ENCODE data around the gene MT1B.
"Not testable (repeated sequence)": the region's sequence is repeated elsewhere in the genome, so short reads cannot be mapped to it uniquely, and the experiment has no call there.

Gene MT1B

GRCh38 chr16:56669005-56669839 lies 17.5 kb downstream of the MT1B start, which contains the start of gene MT1H:
Gene MT1H (plus strand): TSS chr16:56669814. CDS start chr16:56669885, 71 bp downstream.
- no peak for FAIRE-seq

DNA sequence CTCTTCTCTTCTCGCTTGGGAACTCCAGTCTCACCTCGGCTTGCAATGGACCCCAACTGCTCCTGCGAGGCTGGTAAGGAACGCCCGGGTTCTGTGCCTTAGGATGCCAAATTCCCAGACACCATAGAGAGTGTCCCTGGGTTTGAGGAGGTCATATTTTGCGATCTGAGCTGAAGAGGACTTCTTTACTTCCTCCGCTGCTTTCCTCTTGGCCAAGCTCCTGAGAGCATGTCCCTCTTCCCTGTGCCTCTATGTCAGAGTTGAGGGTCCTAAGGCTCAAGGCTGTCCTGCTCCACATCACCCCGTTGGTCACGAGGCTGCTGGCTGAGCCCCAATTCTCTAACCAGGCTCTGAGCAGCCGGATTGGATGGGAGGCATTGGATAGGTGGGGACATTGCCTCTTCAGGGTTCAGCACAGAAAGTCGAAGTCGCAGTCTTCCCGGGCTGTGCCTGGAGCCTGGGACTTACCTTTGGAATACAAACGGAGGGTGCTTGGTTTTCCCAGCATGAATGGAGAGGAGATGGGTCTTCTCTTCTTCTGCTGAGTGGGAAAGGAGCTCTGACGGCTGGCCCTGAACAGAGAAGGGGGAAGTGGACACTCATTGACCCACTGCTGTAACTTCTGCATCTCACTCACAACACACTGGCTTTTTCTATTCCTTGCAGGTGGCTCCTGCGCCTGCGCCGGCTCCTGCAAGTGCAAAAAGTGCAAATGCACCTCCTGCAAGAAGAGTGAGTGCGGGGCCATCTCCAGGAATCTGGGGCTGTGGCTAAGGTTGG lies 18.3 kb downstream of the MT1B start:
- FAIRE-seq: no peak

- FAIRE-seq: no peak
These were observed 18.9 kb downstream of the MT1B start for GRCh38 chr16:56670620-56670934.

DNA sequence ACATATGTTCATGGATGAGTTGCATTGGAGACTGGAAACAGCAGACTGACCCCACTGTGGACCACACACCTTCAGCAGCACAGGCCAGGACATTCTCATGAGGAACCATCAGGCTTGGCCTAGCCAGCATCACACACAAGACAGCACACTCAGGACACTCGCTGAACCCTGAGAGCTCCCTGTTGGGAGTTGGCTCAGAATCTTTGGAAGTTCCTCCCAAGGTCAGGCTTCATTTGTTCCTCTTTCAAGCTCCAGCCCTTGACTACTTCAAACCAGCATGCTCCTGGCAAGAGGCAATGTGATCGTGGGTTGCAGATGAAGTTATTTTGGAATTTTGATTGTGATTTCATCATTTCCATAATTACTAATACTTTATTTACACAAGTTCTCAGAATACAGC lies 20.0 kb downstream of the MT1B start:
- not testable (repeated sequence) for FAIRE-seq

DNA sequence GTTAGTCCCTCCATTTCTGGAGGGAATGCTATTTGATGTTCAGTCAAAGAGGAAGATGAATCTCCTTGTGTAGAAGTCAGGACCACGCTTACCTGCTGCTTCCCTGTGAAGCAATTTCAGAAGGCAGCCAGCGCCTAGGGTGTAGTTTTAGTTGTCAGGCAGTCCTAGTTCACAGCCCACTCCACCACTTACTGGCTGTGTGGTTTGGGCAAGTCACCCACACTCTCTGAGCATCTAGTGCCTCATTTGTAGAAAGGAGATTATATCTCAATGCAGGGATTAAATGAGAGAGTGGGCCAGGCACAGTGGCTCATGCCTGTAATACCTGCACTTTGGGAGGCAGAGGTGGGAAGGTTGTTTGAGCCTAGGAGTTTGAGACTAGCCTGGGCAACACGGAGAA lies 20.5 kb downstream of the MT1B start:
- FAIRE-seq: not testable (repeated sequence)

DNA sequence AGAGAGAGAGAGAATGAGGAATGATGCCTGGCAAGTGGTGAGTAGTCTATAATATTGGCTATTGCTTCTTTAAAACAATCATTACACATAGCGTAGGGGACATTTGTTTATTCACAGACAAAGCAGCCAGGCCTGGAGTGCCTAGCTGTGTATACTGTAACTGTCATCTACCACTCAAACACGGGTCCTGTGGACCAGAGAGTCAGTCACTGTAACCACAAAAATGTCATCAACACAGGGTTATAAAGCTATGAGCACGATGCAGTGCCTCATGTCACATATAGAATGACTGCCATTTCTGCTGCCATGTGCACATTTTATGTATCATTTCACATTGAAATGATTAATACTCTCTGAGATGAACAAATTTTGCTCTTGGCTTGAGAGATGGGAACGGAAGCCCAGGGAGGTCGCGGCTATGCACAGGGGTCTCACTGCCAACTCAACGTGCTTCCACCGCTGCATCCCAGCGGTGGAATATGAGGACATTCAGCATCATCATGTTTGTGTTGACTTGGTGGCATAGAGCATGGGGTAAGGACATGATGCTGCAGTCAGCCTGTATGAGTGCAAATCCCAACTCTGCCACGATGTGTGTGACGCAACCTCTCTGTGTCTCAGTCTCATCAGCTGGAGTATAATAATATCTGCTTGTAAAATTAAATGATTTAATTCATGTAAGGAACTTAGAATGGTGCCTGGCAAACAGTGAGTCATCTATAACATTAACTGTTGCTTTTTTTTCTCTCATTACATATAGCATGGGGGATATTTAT lies 21.3 kb downstream of the MT1B start:
- FAIRE-seq: no peak

- no peak for FAIRE-seq
These were observed 22.2 kb downstream of the MT1B start for GRCh38 chr16:56673921-56674320.

GRCh38 chr16:56674570-56674969 lies 22.9 kb downstream of the MT1B start:
- FAIRE-seq: not testable (repeated sequence)

GRCh38 chr16:56675685-56676210 lies 24.1 kb downstream of the MT1B start:
- no peak for FAIRE-seq

GRCh38 chr16:56677474-56677873 lies 25.8 kb downstream of the MT1B start:
- no peak for FAIRE-seq

DNA sequence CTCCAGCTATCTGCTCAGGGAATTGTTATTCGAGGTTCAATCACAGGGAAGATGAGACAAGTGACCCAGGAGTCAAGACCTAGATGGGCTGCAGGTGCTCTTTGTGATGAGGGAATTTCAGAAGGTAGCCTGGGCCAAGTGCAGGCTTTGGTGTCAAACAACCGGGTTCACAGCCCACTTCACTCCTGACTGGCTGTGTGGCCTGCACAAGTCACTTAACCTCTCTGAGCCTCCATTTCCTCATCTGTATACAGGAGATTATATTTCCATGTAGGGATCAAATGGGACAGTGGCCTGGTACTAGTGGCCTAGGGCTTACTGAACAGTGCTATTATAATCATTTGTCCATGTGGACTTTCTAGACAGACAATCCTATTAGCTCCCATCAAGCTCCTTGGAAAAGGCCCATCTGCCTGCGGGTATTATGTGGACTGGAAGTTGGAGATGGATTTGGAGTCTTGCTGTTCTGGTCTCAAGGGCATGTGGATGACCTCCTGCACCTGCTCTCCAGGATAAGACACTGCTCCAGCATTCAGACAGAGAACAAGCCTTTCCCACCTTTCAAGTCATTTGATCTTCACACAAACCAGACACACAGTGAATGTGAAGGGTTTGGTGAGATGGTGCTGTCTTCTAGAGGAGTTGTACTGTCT lies 27.5 kb downstream of the MT1B start:
- FAIRE-seq: no peak

DNA sequence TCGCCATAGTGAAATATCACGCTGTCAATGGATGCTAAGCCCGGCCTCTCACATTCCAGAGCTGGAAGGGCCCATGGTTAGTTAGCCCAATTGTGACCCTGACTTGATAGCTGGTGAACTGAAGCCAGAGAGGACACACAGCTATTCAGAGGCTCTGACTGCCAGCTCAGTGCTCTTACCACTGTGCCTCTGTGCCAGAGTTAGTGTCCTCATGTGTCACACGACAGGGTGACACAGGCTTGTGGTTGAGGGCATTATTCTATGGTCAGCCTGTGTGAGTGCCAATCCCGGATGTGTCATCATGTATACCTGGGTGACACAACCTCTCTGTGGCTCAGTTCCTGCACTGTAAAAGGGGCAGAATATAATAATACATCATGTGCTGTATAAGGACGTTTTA lies 28.1 kb downstream of the MT1B start:
- FAIRE-seq: no peak

DNA sequence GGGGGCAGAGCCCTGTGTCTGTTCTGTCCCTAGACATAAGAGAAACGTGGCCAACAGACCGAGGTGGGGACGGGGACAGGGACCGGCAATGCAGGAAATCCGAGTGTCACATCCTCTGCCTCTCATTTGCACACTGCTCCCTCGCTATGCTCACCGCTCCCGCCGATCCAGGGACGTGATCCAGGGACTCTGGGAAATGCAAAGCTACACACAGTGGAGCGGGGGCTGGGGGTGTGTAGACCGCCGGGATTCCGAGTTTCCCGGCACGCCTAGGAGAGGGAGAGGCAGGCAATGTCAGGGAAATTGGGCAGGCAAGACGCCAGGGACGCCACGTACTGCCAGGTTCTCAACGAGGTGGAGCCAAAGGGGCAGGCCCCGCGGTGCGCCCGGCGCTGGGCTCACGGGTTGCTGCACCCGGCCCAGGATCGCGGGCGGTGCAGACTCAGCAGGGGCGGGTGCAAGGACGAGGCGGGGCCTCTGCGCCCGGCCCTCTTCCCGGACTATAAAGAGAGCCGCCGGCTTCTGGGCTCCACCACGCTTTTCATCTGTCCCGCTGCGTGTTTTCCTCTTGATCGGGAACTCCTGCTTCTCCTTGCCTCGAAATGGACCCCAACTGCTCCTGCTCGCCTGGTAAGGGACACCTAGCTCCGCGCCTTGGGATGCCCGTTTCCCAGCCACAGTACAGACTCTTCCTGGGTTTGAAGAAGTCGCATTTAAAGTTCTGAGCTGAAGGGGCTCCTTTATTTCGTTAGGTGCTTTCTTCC lies 30.4 kb downstream of the MT1B start, which contains the start of gene MT1X:
MT1X (plus strand) TSS at position 532 of the 764 bp plus-strand sequence; CDS start at position 603, 71 bp downstream.
- no peak for FAIRE-seq

- FAIRE-seq: no peak
These were observed 31.2 kb downstream of the MT1B start for GRCh38 chr16:56682703-56683397.

DNA sequence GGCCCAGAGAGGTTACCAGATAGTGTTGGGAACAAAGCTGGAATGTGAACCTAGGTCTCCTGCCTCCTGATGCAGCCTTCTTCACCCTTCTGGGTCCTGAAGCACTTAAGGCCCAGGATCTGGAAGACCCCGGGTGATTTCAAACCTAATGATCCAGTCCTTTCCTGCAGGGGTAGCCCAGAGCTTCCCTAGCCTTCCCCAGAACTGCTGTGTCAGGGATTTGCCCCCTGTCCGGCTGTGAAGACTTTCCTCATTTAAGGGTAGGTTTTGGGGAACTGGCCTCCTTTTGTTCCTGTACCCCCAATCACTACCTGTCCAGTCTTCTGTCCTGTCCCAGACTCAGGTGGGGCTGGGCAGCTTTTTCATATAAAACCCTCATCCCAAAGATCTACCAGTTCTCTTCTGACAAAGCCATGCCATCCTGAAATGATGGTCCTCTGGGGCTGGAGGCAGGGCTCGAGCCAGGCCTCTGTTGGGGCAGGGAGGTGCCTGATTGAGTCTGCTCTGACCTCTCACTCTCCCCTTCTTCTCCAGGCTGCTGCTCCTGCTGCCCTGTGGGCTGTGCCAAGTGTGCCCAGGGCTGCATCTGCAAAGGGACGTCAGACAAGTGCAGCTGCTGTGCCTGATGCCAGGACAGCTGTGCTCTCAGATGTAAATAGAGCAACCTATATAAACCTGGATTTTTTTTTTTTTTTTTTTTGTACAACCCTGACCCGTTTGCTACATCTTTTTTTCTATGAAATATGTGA lies 31.9 kb downstream of the MT1B start:
- FAIRE-seq: no peak

DNA sequence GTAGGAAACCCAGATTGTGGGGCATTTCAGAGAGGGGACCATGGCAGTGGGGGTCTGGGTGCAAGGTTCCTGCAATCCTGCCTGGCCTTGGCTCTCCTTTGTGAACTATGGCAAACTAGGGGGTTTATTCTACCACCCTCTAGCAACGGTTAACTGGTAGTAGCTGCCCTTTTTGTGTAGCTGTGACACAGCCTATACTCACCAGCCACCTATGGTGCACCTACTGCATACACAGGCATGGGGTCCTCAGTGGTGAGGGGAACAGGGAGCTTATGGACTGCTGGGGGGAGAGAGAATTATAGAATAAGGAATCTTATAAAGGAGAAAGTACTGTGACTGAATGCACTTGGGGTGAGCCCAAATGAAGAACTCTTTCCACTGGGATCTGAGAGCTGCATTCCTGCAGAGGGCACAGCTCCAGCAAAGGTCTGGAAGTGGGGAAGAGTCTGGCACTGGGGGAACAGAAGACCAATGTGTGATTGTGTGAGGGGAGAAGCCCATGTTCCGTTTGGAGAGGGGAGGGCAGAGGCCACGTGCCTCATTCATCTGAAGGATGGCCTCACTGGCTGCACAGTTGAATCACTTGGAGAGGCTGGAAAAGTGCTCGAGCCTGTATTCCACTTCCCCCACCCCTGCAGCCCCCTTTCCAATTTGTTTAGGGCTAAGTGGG lies 32.7 kb downstream of the MT1B start:
- FAIRE-seq: no peak

- FAIRE-seq: no peak
These were observed 33.4 kb downstream of the MT1B start for GRCh38 chr16:56684926-56685590.

- FAIRE-seq: no peak
These were observed 35.1 kb downstream of the MT1B start for GRCh38 chr16:56686758-56687157.

DNA sequence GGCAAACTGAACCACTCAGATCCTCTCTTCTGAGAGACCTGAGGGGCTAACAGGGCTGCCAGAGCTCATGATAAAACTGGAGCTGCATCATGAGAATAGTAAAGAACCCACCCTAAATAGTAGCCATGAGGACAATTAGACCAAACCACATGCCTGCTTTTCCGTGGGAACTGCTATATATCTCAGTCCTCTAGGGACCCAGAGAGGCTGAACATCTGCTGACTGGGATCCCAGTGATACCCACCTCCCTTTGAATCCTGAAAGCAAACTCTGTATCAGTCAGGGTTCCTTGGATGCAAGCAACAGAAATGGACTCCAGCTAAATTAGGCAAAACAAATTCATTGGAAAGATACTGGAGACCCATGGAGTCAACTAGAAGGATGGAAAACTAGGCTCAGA lies 37.1 kb downstream of the MT1B start:
- FAIRE-seq: no peak
